ENCODE results near the gene MAP3K13. TPM values are rescaled to one million over a fixed set of nuclear protein-coding genes. Genes with fewer than 3 reads are reported as not detected.
A peak's percentile ranks its signal among the peaks of the same experiment; 100 is the strongest.

The MAP3K13 gene
- total RNA-seq, 1 donor from 2014 or later: 29.1 TPM

DNA sequence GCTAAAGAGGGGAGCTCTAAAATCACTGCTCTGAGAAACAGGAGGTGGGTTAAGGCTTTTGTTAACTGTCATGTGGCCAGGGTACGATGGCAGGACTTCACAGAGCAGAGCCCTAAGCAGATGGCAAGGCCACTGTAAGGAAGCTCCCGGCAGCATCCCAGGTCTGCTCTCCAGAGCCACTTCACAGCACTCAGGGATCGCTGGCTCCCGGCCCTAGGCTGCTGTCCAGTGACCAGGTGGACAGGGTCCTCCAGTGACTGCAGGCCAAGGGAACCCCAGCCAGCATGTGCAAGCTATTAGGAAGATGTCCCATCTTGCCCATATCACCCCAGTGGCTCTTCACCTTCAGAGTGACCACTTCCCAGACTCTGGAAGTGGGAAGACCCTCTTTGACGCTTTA is 125.5 kb downstream of the MAP3K13 start:
- H3K27me3 Mint-ChIP-seq: no peaks in the 10 kb centered on the region
- H3K4me1 Mint-ChIP-seq (ENCODE audit: unreplicated experiment): no peaks in the 10 kb centered on the region
- no peak overlapping the region for H3K27ac Mint-ChIP-seq
- no peak for TF ChIP-seq CTCF (conservative IDR thresholded peaks at IDR 0.05)
- no peak overlapping the region for H3K4me3 Mint-ChIP-seq
- no peak for DNase-seq (ENCODE audit: extremely low spot score, unreplicated experiment)
- peaks cover 15% of the 10 kb centered on the region for H3K36me3 Mint-ChIP-seq
- no peaks in the 10 kb centered on the region for H3K9me3 Mint-ChIP-seq

GRCh38 chr3:185489462-185489861 is 126.5 kb downstream of the MAP3K13 start:
- peaks cover 22% of the 10 kb centered on the region for H3K36me3 Mint-ChIP-seq
- TF ChIP-seq CTCF (conservative IDR thresholded peaks at IDR 0.05): no peak
- H3K27ac Mint-ChIP-seq: peak overlapping the region; percentile 21
- peak overlapping the region; percentile 34 for H3K4me3 Mint-ChIP-seq
- no peaks in the 10 kb centered on the region for H3K9me3 Mint-ChIP-seq
- no peak for DNase-seq (ENCODE audit: extremely low spot score, unreplicated experiment)
- no peaks in the 10 kb centered on the region for H3K27me3 Mint-ChIP-seq
- H3K4me1 Mint-ChIP-seq (ENCODE audit: unreplicated experiment): no peaks in the 10 kb centered on the region

GRCh38 chr3:185490241-185490640 is 127.3 kb downstream of the MAP3K13 start:
- H3K9me3 Mint-ChIP-seq: no peaks in the 10 kb centered on the region
- no peaks in the 10 kb centered on the region for H3K27me3 Mint-ChIP-seq
- no peak for TF ChIP-seq CTCF (conservative IDR thresholded peaks at IDR 0.05)
- H3K4me3 Mint-ChIP-seq: no peak overlapping the region
- no peak for DNase-seq (ENCODE audit: extremely low spot score, unreplicated experiment)
- H3K36me3 Mint-ChIP-seq: peaks cover 24% of the 10 kb centered on the region
- H3K4me1 Mint-ChIP-seq (ENCODE audit: unreplicated experiment): no peaks in the 10 kb centered on the region
- H3K27ac Mint-ChIP-seq: peak overlapping the region; percentile 18

DNA sequence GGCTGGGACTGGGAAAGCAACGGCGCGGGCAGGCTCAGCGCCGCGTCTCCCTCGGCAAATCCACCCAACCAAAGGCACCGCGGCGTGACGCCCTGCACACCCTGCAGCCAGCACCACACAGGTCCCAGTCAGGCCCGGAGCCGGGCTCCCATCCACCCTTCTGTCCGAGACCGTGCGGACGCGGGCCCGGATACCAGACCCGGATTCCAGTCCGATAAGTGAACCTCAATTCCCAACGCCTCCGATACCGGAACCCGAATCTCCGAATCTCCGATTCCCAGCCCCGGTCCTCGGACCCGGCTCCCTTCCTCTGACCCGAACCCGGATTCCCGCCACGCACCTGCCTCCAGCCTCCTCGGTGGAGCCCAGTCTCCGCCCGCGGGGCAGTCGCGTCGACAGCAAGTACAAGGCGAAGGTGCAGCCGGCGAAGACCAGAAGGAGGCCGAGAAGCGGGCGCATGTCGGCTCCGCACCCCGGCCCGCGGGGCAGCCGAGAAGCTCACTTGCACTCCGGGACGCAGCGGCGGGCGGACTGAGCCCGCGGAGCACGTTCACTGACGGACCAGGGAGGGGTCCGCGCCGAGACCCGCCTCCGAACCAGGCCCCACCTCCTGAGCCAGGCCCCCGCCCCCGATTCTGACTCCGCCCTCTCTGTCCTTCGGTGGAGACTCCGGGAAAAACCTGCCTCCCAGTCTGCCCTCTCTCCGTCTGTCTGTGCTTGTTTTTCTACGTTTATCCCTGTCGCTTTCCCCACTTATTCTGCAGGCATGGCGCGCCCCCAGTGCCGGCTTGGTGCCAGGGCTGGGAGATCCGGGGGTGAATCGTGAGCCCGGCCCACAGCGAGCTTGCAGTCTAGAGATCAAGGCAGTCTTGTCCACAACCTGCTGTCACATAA is 135.8 kb downstream of the MAP3K13 start, which contains the start of gene TMEM41A:
TSS of gene TMEM41A (minus strand) at position 533 of the 894 bp plus-strand sequence. CDS start at position 459, 74 bp downstream.
- Mint-ChIP-seq H3K27me3 (peaks cover 3% of the 10 kb centered on the region), H3K4me1 (ENCODE audit: unreplicated experiment) (peaks cover 10% of the 10 kb centered on the region), H3K36me3 (peaks cover 9% of the 10 kb centered on the region), H3K9me3 (no peaks in the 10 kb centered on the region), H3K4me3 (peak within 1 kb of the TSS; percentile 97), H3K27ac (peak within 1 kb of the TSS; percentile 89)
- no peak for TF ChIP-seq CTCF (conservative IDR thresholded peaks at IDR 0.05)
- peak; percentile 97 for DNase-seq (ENCODE audit: extremely low spot score, unreplicated experiment)

GRCh38 chr3:185502987-185503386 is 140.1 kb downstream of the MAP3K13 start:
- Mint-ChIP-seq H3K36me3 (no peaks in the 10 kb centered on the region), H3K9me3 (no peaks in the 10 kb centered on the region), H3K27me3 (peaks cover 16% of the 10 kb centered on the region), H3K4me1 (ENCODE audit: unreplicated experiment) (no peaks in the 10 kb centered on the region), H3K4me3 (no peak overlapping the region), H3K27ac (no peak overlapping the region)
- DNase-seq (ENCODE audit: extremely low spot score, unreplicated experiment): no peak
- TF ChIP-seq CTCF (conservative IDR thresholded peaks at IDR 0.05): no peak
